Mammary epithelial cell (primary cell): Measurements from ENCODE around the gene COLGALT1.
"Not testable (repeated sequence)": the region's sequence is repeated elsewhere in the genome, so short reads cannot be mapped to it uniquely, and the experiment has no call there.

Experiments used
- CTCF ChIP-seq, 2 donors: IDR thresholded peaks in 1 of 2; conservative IDR thresholded peaks in 1 of 2; 2 replicates each; pipeline ENCODE4 v1.5.1; 2011 to 2012; ENCODE audit warnings: inconsistent platforms in 2 of 2, low read length in 2 of 2, mild to moderate bottlenecking in 2 of 2, control low read depth in 1 of 2, low read depth in 1 of 2; ENCODE audit not compliant: insufficient read depth in 1 of 2; ENCODE audit errors: extremely low read depth in 1 of 2
- EZH2 ChIP-seq: IDR thresholded peaks from 2 replicates; pipeline ENCODE4 v1.6.1; 2012; ENCODE audit warnings: low read length, inconsistent platforms, borderline replicate concordance

- TF ChIP-seq CTCF (conservative IDR thresholded peaks at IDR 0.05 in 1 of 2, IDR thresholded peaks at IDR 0.05 in 1 of 2; ENCODE audit: extremely low read depth in 1 of 2, insufficient read depth in 1 of 2, low read depth in 1 of 2, low read length in 2 of 2); EZH2: not testable (repeated sequence)
These were observed 29.9 kb downstream of the COLGALT1 start for GRCh38 chr19:17585395-17585794.
